ENCODE measurements around the gene MEMO1. TPM values are rescaled to one million over a fixed set of nuclear protein-coding genes. Genes with fewer than 3 reads are reported as not detected.

Gene MEMO1
- total RNA-seq, 1 experiment from 2014 or later, result 49.5 TPM

DNA sequence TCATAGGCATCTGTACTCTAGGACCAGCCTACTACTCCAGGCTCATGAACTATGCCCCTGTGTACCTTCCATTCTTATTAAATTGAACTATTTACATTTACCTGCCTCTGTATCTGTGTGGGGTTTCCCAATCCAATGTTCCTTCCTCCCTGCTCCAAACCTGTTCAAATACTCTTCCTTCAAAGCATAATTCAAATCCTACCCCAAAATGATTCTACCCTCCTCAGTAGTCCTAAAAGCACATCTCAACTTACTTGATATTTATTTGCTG is 3.8 kb downstream of the MEMO1 start:
- no peaks in the 10 kb centered on the region for H3K27me3 ChIP-seq (ENCODE audit: low read length)
- intact Hi-C loops (cut with micrococcal nuclease), result loop anchor here (5.0 kb wide), 2 partner anchors 35 to 120 kb away; no protein-coding TSS in a partner anchor
- no peak overlapping the region for H3K9ac ChIP-seq (ENCODE audit: low read length)
- no peak for ATAC-seq
- no peaks in the 10 kb centered on the region for H3K9me3 ChIP-seq (ENCODE audit: low read length)
- H3K36me3 ChIP-seq (ENCODE audit: low read depth, low read length), result no peaks in the 10 kb centered on the region
- H3K79me2 ChIP-seq (ENCODE audit: low read length), result peaks cover 75% of the 10 kb centered on the region
- peaks cover 34% of the 10 kb centered on the region for H3K4me1 ChIP-seq (ENCODE audit: insufficient read depth, low read length)
- no peak for DNase-seq
- no TSS peak for BruUV-seq (replicated peaks)
- peak overlapping the region; percentile 9; the same call in 1 of the 2 replicates for H3K4me2 ChIP-seq (ENCODE audit: low read length)
- H2AFZ ChIP-seq (ENCODE audit: low read length), result no peak overlapping the region
- CTCF ChIA-PET, result no interaction called here
- no peaks in the 10 kb centered on the region for H3F3A ChIP-seq (ENCODE audit: low read length, unreplicated experiment)
- no peaks in the 10 kb centered on the region for H3K9me2 ChIP-seq (replicated peaks; ENCODE audit: low read length)
- POLR2A ChIA-PET (ENCODE audit: unreplicated experiment), result no interaction called here
- TF ChIP-seq, protein P1, sequence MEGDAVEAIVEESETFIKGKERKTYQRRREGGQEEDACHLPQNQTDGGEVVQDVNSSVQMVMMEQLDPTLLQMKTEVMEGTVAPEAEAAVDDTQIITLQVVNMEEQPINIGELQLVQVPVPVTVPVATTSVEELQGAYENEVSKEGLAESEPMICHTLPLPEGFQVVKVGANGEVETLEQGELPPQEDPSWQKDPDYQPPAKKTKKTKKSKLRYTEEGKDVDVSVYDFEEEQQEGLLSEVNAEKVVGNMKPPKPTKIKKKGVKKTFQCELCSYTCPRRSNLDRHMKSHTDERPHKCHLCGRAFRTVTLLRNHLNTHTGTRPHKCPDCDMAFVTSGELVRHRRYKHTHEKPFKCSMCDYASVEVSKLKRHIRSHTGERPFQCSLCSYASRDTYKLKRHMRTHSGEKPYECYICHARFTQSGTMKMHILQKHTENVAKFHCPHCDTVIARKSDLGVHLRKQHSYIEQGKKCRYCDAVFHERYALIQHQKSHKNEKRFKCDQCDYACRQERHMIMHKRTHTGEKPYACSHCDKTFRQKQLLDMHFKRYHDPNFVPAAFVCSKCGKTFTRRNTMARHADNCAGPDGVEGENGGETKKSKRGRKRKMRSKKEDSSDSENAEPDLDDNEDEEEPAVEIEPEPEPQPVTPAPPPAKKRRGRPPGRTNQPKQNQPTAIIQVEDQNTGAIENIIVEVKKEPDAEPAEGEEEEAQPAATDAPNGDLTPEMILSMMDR (conservative IDR thresholded peaks at IDR 0.05; ENCODE audit: low read depth, low read length), result no peak
- TF ChIP-seq EZH2 (IDR thresholded peaks at IDR 0.05; ENCODE audit: low read length, unreplicated experiment), result no peak
- H3K4me3 ChIP-seq (ENCODE audit: low read length), result no peak overlapping the region
- peaks cover 50% of the 10 kb centered on the region for H4K20me1 ChIP-seq (ENCODE audit: low read length)
- no peak overlapping the region for H3K27ac ChIP-seq (ENCODE audit: low read length)

DNA sequence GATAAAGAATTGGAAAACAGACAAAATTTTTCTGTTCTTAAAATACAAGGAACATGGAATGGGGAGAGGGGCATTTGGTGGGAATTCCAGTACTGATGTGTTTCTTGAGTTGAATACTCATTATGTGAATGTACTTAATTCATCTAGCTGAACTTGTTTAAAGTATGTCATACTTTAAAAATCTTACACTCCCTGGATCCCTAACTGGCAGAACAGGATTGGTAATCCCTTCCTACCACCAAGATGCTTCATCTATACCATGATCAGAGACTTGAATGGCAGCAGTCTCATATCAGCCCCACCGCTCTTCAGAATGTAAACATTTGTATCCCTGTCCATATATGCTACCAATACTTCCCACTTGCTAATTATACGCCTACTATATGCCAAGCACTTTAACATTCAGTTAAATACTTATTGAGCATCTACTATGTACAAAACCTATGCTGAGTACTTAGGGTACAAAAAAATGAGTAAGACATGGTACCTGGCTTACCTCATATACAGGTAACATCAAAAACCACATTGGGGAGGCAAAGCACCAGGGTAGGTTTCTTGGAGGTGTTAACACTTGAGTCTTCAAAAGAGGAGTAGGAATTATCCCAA is 5.3 kb downstream of the MEMO1 start:
- H3K27me3 ChIP-seq (ENCODE audit: low read length), result no peaks in the 10 kb centered on the region
- H3K79me2 ChIP-seq (ENCODE audit: low read length), result peaks cover 88% of the 10 kb centered on the region
- ATAC-seq (no peak), DNase-seq (peak; percentile 34)
- no peak overlapping the region for H3K4me2 ChIP-seq (ENCODE audit: low read length)
- H4K20me1 ChIP-seq (ENCODE audit: low read length), result peaks cover 50% of the 10 kb centered on the region
- H3F3A ChIP-seq (ENCODE audit: low read length, unreplicated experiment), result no peaks in the 10 kb centered on the region
- ChIA-PET CTCF (no interaction called here), POLR2A (ENCODE audit: unreplicated experiment) (no interaction called here)
- H3K9me3 ChIP-seq (ENCODE audit: low read length), result no peaks in the 10 kb centered on the region
- H3K4me3 ChIP-seq (ENCODE audit: low read length), result no peak overlapping the region
- intact Hi-C loops (cut with micrococcal nuclease), result loop anchor here (5.0 kb wide), 2 partner anchors 33 to 118 kb away; no protein-coding TSS in a partner anchor
- no peak overlapping the region for H3K27ac ChIP-seq (ENCODE audit: low read length)
- no peaks in the 10 kb centered on the region for H3K36me3 ChIP-seq (ENCODE audit: low read depth, low read length)
- no TSS peak for BruUV-seq (replicated peaks)
- H3K9ac ChIP-seq (ENCODE audit: low read length), result no peak overlapping the region
- no peaks in the 10 kb centered on the region for H3K9me2 ChIP-seq (replicated peaks; ENCODE audit: low read length)
- TF ChIP-seq, protein P1 (conservative IDR thresholded peaks at IDR 0.05; ENCODE audit: low read depth, low read length), result no peak
- TF ChIP-seq EZH2 (IDR thresholded peaks at IDR 0.05; ENCODE audit: low read length, unreplicated experiment) (no peak), EZH2phosphoT487 (IDR thresholded peaks at IDR 0.05; ENCODE audit: borderline replicate concordance, low read length) (no peak)
- no peak overlapping the region for H2AFZ ChIP-seq (ENCODE audit: low read length)
- H3K4me1 ChIP-seq (ENCODE audit: insufficient read depth, low read length), result peaks cover 25% of the 10 kb centered on the region

DNA sequence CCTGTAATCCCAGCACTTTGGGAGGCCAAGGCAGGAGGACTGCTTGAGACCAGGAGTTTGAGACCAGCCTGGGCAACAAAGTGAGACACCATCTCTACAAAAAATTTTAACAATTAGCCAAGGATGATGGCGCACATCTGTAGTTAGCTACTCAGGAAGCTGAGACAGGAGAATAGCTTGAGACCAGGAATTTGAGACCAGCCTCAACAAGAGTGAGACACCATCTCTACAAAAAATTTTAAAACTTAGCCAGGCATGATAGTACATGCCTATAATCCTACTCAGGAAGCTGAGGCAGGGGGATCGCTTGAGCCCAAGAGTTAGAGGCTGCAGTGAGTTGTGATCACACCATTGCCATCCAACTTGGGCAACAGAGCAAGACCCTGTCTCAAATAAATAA is 7.0 kb downstream of the MEMO1 start:
- no peak overlapping the region for H3K9ac ChIP-seq (ENCODE audit: low read length)
- no peaks in the 10 kb centered on the region for H3K9me2 ChIP-seq (replicated peaks; ENCODE audit: low read length)
- no peak overlapping the region for H3K4me3 ChIP-seq (ENCODE audit: low read length)
- peaks cover 25% of the 10 kb centered on the region for H3K4me1 ChIP-seq (ENCODE audit: insufficient read depth, low read length)
- ATAC-seq, result no peak
- H4K20me1 ChIP-seq (ENCODE audit: low read length), result peaks cover 43% of the 10 kb centered on the region
- POLR2A ChIA-PET (ENCODE audit: unreplicated experiment), result no interaction called here
- H2AFZ ChIP-seq (ENCODE audit: low read length), result no peak overlapping the region
- CTCF ChIA-PET, result no interaction called here
- H3F3A ChIP-seq (ENCODE audit: low read length, unreplicated experiment), result no peaks in the 10 kb centered on the region
- no peak overlapping the region for H3K4me2 ChIP-seq (ENCODE audit: low read length)
- no TSS peak for BruUV-seq (replicated peaks)
- H3K36me3 ChIP-seq (ENCODE audit: low read depth, low read length), result no peaks in the 10 kb centered on the region
- no peak overlapping the region for H3K27ac ChIP-seq (ENCODE audit: low read length)
- no peaks in the 10 kb centered on the region for H3K9me3 ChIP-seq (ENCODE audit: low read length)
- no peaks in the 10 kb centered on the region for H3K27me3 ChIP-seq (ENCODE audit: low read length)
- H3K79me2 ChIP-seq (ENCODE audit: low read length), result peaks cover 93% of the 10 kb centered on the region
- DNase-seq, result no peak
- intact Hi-C loops (cut with micrococcal nuclease), result no loop called here
- TF ChIP-seq EZH2phosphoT487 (IDR thresholded peaks at IDR 0.05; ENCODE audit: borderline replicate concordance, low read length) (no peak), EZH2 (IDR thresholded peaks at IDR 0.05; ENCODE audit: low read length, unreplicated experiment) (no peak)
- TF ChIP-seq, protein P1 (conservative IDR thresholded peaks at IDR 0.05; ENCODE audit: low read depth, low read length), result no peak

Measured in PC-3 (cell line).